NCI-H1694 (cell line): Measurements from ENCODE around the gene PPM1L.
A peak's percentile ranks its signal among the peaks of the same experiment; 100 is the strongest.
"Not testable (repeated sequence)": the region's sequence is repeated elsewhere in the genome, so short reads cannot be mapped to it uniquely, and the experiment has no call there.

ENCODE experiments used
- DNase-seq: peaks from one replicate; lab custom pipeline; 2025; lab: John Stamatoyannopoulos, UW

Gene PPM1L

GRCh38 chr3:160755776-160756304 is at the start of gene PPM1L:
TSS of gene PPM1L (plus strand) at chr3:160756231.
- DNase-seq, result no peak

GRCh38 chr3:160707187-160707794 is 48.7 kb upstream of the PPM1L start:
- peak; percentile 71 for DNase-seq

GRCh38 chr3:160709477-160710182 is 46.4 kb upstream of the PPM1L start:
- DNase-seq, result no peak

GRCh38 chr3:160713144-160713543 is 42.9 kb upstream of the PPM1L start:
- DNase-seq, result not testable (repeated sequence)

GRCh38 chr3:160719710-160720109 is 36.3 kb upstream of the PPM1L start:
- DNase-seq, result no peak

GRCh38 chr3:160720123-160720746 is 35.8 kb upstream of the PPM1L start:
- no peak for DNase-seq

- DNase-seq, result no peak
Measured at GRCh38 chr3:160722331-160722730, 33.7 kb upstream of the PPM1L start.

GRCh38 chr3:160725338-160725737 is 30.7 kb upstream of the PPM1L start:
- no peak for DNase-seq

GRCh38 chr3:160735826-160736225 is 20.2 kb upstream of the PPM1L start:
- no peak for DNase-seq

- no peak for DNase-seq
Measured at GRCh38 chr3:160738048-160738447, 18.0 kb upstream of the PPM1L start.

GRCh38 chr3:160739079-160739478 is 17.0 kb upstream of the PPM1L start:
- DNase-seq, result no peak

- no peak for DNase-seq
Measured at GRCh38 chr3:160746976-160747375, 9.1 kb upstream of the PPM1L start.

- DNase-seq, result no peak
Measured at GRCh38 chr3:160747422-160747821, 8.6 kb upstream of the PPM1L start.

- DNase-seq, result no peak
Measured at GRCh38 chr3:160748231-160748630, 7.8 kb upstream of the PPM1L start.

GRCh38 chr3:160748787-160749186 is 7.2 kb upstream of the PPM1L start:
- DNase-seq, result no peak

GRCh38 chr3:160753953-160754352 is 2.1 kb upstream of the PPM1L start:
- no peak for DNase-seq

- no peak for DNase-seq
Measured at GRCh38 chr3:160754371-160754854, 1.6 kb upstream of the PPM1L start.

- peak; percentile 82 for DNase-seq
Measured at GRCh38 chr3:160754855-160755747, 930 bp upstream of the PPM1L start.

GRCh38 chr3:160757233-160758106 is 1.4 kb downstream of the PPM1L start:
- DNase-seq, result no peak

GRCh38 chr3:160758929-160759577 is 3.0 kb downstream of the PPM1L start:
- DNase-seq, result no peak
